Fibroblast of villous mesenchyme (primary cell): ENCODE data around the gene COG3. TPM values are rescaled to one million over a fixed set of nuclear protein-coding genes. Genes with fewer than 3 reads are reported as not detected.

ENCODE experiments used
- DNase-seq: peaks from one replicate; pipeline ENCODE4 v3.0.0-alpha.2; 2010; ENCODE audit warnings: low read depth
- H3K4me3 ChIP-seq: 2 replicates; pipeline ENCODE4 v1.5.1; 2011; ENCODE audit warnings: low read depth, mild to moderate bottlenecking, low read length
- CTCF ChIP-seq: IDR thresholded peaks from 2 replicates; pipeline ENCODE4 v1.5.1; 2012; ENCODE audit warnings: low read depth, mild to moderate bottlenecking, low read length; ENCODE audit not compliant: insufficient read depth
- total RNA-seq: library from RNA; depleted of rRNA; stranded (reverse); fragments of >200 nt; gene quantifications from 2 replicates; pipeline ENCODE4 v1.2.3, GENCODE V29; 2012

COG3 gene
- total RNA-seq, 1 donor: 41.0 TPM

GRCh38 chr13:45540195-45540594, 75.5 kb downstream of the COG3 start:
- no peak for TF ChIP-seq CTCF
- DNase-seq: no peak
- no peak overlapping the region for H3K4me3 ChIP-seq

GRCh38 chr13:45540864-45541263, 76.1 kb downstream of the COG3 start:
- no peak overlapping the region for H3K4me3 ChIP-seq
- TF ChIP-seq CTCF: no peak
- no peak for DNase-seq

GRCh38 chr13:45541806-45542205, 77.1 kb downstream of the COG3 start:
- DNase-seq: no peak
- no peak overlapping the region for H3K4me3 ChIP-seq
- TF ChIP-seq CTCF: no peak

- no peak for TF ChIP-seq CTCF
- DNase-seq: no peak
These were observed 77.7 kb downstream of the COG3 start for GRCh38 chr13:45542391-45542790.

GRCh38 chr13:45542878-45543277, 78.1 kb downstream of the COG3 start:
- no peak for TF ChIP-seq CTCF
- H3K4me3 ChIP-seq: no peak overlapping the region
- no peak for DNase-seq

More at GRCh38 chr13:45542391-45542790, 77.7 kb downstream of the COG3 start:
- no peak overlapping the region for H3K4me3 ChIP-seq

- DNase-seq: no peak
- no peak for TF ChIP-seq CTCF
- H3K4me3 ChIP-seq: no peak overlapping the region
These were observed 79.8 kb downstream of the COG3 start for GRCh38 chr13:45544520-45544919.

GRCh38 chr13:45545686-45546409, 81.1 kb downstream of the COG3 start:
- no peak for TF ChIP-seq CTCF
- no peak for DNase-seq
- H3K4me3 ChIP-seq: no peak overlapping the region
